ENCODE data around the gene NEU1. TPM values are rescaled to one million over a fixed set of nuclear protein-coding genes. Genes with fewer than 3 reads are reported as not detected.
"Not testable (repeated sequence)": the region's sequence is repeated elsewhere in the genome, so short reads cannot be mapped to it uniquely, and the experiment has no call there.

The NEU1 gene
- total RNA-seq, 1 donor from 2014 or later: 26.0 TPM

- H3K27ac ChIP-seq: peak overlapping the region; percentile 100
- no peaks in the 10 kb centered on the region for H3K9me3 ChIP-seq
- H3K36me3 ChIP-seq: no peaks in the 10 kb centered on the region
- peak overlapping the region; percentile 59 to 73 for H3K4me3 ChIP-seq
- peak in 1 of 2 donors; percentile 99 for DNase-seq (ENCODE audit: extremely low spot score in 2 of 2)
- no peaks in the 10 kb centered on the region for H3K27me3 ChIP-seq
- peaks cover 37% of the 10 kb centered on the region for H3K4me1 ChIP-seq
- TF ChIP-seq POLR2A (IDR thresholded peaks at IDR 0.05) (peak in 1 of 2 donors; percentile 79), POLR2AphosphoS5 (IDR thresholded peaks at IDR 0.05; ENCODE audit: insufficient read depth in 1 of 2, low read depth in 1 of 2) (peak in 1 of 2 donors; percentile 95), CTCF (IDR thresholded peaks at IDR 0.05) (no peak)
- intact Hi-C loops (cut with DNase I): loop anchor here (5.0 kb wide), 1 partner anchor 77 kb away; the partner anchor contains the start of gene CLIC1
Observed at GRCh38 chr6:31814677-31815024, 48.0 kb downstream of the NEU1 start.

GRCh38 chr6:31813465-31813849 lies 49.2 kb downstream of the NEU1 start:
- no peak for TF ChIP-seq POLR2AphosphoS5 (IDR thresholded peaks at IDR 0.05; ENCODE audit: insufficient read depth in 1 of 2, low read depth in 1 of 2)
- TF ChIP-seq POLR2A (IDR thresholded peaks at IDR 0.05): no peak
- H3K4me1 ChIP-seq: peaks cover 27% of the 10 kb centered on the region
- DNase-seq (ENCODE audit: extremely low spot score in 2 of 2): no peak
- intact Hi-C loops (cut with DNase I): loop anchor here (5.0 kb wide), 1 partner anchor 76 kb away; the partner anchor contains the start of gene CLIC1
- H3K27me3 ChIP-seq: no peaks in the 10 kb centered on the region
- H3K36me3 ChIP-seq: no peaks in the 10 kb centered on the region
- no peaks in the 10 kb centered on the region for H3K9me3 ChIP-seq
- H3K4me3 ChIP-seq: no peak overlapping the region
- peak overlapping the region; percentile 100 for H3K27ac ChIP-seq

- peak overlapping the region; percentile 100 for H3K27ac ChIP-seq
- DNase-seq (ENCODE audit: extremely low spot score in 2 of 2): no peak
- intact Hi-C loops (cut with DNase I): loop anchor here (5.0 kb wide), 1 partner anchor 74 kb away; the partner anchor contains the start of gene CLIC1
- no peaks in the 10 kb centered on the region for H3K36me3 ChIP-seq
- H3K4me1 ChIP-seq: peaks cover 22% of the 10 kb centered on the region
- H3K27me3 ChIP-seq: no peaks in the 10 kb centered on the region
- H3K4me3 ChIP-seq: no peak overlapping the region
- TF ChIP-seq POLR2AphosphoS5 (IDR thresholded peaks at IDR 0.05; ENCODE audit: insufficient read depth in 1 of 2, low read depth in 1 of 2): no peak
- H3K9me3 ChIP-seq: no peaks in the 10 kb centered on the region
Observed at GRCh38 chr6:31811645-31812044, 51.0 kb downstream of the NEU1 start.

GRCh38 chr6:31808599-31808998 lies 54.0 kb downstream of the NEU1 start:
- H3K27me3 ChIP-seq; H3K27ac ChIP-seq; H3K36me3 ChIP-seq; H3K9me3 ChIP-seq; DNase-seq (ENCODE audit: extremely low spot score in 2 of 2); intact Hi-C loops (cut with DNase I); H3K4me3 ChIP-seq: not testable (repeated sequence)
- peaks cover 30% of the 10 kb centered on the region for H3K4me1 ChIP-seq

Small RNAs within 50 kb of the gene (small RNA-seq; reads per million reads assigned to genes)
- gene SNORD48 (338 reads per million, percentile 98 among the genes with 10 or more reads in this experiment), gene SNORD52 (not detected)

Other genes with a start within 250 kb of the NEU1 start
- 25.0 TPM for gene AIF1, start 247.6 kb downstream of the NEU1 start, total RNA-seq
- 74.6 TPM for gene PRRC2A, start 242.1 kb downstream of the NEU1 start, total RNA-seq
- 139 TPM for gene BAG6, start 210.2 kb downstream of the NEU1 start, total RNA-seq
- not detected for gene APOM, start 206.9 kb downstream of the NEU1 start, total RNA-seq
- 15.2 TPM for gene C6orf47, start 202.0 kb downstream of the NEU1 start, total RNA-seq
- gene GPANK1, start 197.8 kb downstream of the NEU1 start, total RNA-seq: 16.9 TPM
- gene CSNK2B, start 196.7 kb downstream of the NEU1 start, total RNA-seq: 219 TPM
- gene LY6G5B, start 192.8 kb downstream of the NEU1 start, total RNA-seq: 7.4 TPM
- gene LY6G5C, start 181.8 kb downstream of the NEU1 start, total RNA-seq: 1.7 TPM
- 53.0 TPM for gene ABHD16A, start 159.5 kb downstream of the NEU1 start, total RNA-seq
- gene LY6G6F, start 156.0 kb downstream of the NEU1 start, total RNA-seq: not detected
- not detected for gene LY6G6D, start 147.5 kb downstream of the NEU1 start, total RNA-seq
- gene LY6G6C, start 141.1 kb downstream of the NEU1 start, total RNA-seq: not detected
- not detected for gene MPIG6B, start 139.4 kb downstream of the NEU1 start, total RNA-seq
- gene DDAH2, start 133.5 kb downstream of the NEU1 start, total RNA-seq: 108 TPM
- 250 TPM for gene CLIC1, start 126.3 kb downstream of the NEU1 start, total RNA-seq
- gene MSH5, start 122.8 kb downstream of the NEU1 start, total RNA-seq: 11.0 TPM
- gene SAPCD1, start 100.2 kb downstream of the NEU1 start, total RNA-seq: not detected
- gene VWA7, start 85.5 kb downstream of the NEU1 start, total RNA-seq: 0.74 TPM
- gene VARS1, start 67.1 kb downstream of the NEU1 start, total RNA-seq: 39.8 TPM
- gene LSM2, start 55.9 kb downstream of the NEU1 start, total RNA-seq: 51.6 TPM
- gene HSPA1L, start 47.5 kb downstream of the NEU1 start, total RNA-seq: 0.98 TPM
- gene HSPA1A, start 47.3 kb downstream of the NEU1 start, total RNA-seq: 345 TPM
- gene HSPA1B, start 35.1 kb downstream of the NEU1 start, total RNA-seq: 466 TPM
- 5.9 TPM for gene SLC44A4, start 16.2 kb upstream of the NEU1 start, total RNA-seq
- 45.2 TPM for gene EHMT2, start 34.9 kb upstream of the NEU1 start, total RNA-seq
- gene ZBTB12, start 39.3 kb upstream of the NEU1 start, total RNA-seq: 1.7 TPM
- gene C2, start 64.9 kb upstream of the NEU1 start, total RNA-seq: 2.9 TPM
- 9.6 TPM for gene CFB, start 83.3 kb upstream of the NEU1 start, total RNA-seq
- gene NELFE, start 96.2 kb upstream of the NEU1 start, total RNA-seq: 100 TPM
- 35.4 TPM for gene SKIC2, start 96.4 kb upstream of the NEU1 start, total RNA-seq
- 15.5 TPM for gene DXO, start 109.3 kb upstream of the NEU1 start, total RNA-seq
- gene C4A, start 119.2 kb upstream of the NEU1 start, total RNA-seq: 31.4 TPM
- 23.1 TPM for gene C4B, start 152.0 kb upstream of the NEU1 start, total RNA-seq
- 9.3 TPM for gene CYP21A2, start 175.6 kb upstream of the NEU1 start, total RNA-seq
- 207 TPM for gene TNXB, start 246.5 kb upstream of the NEU1 start, total RNA-seq

All from vagina (tissue), 2 donors.